HG03064 (cell line): ENCODE data around the gene DENND5B.

ENCODE experiments used
- ATAC-seq: cut with Tn5 transposase; IDR thresholded peaks from one replicate; pipeline ENCODE4 v1.9.1; 2021; ENCODE audit warnings: low read depth; ENCODE audit not compliant: unreplicated experiment

The DENND5B gene

GRCh38 chr12:31353750-31354708 is 236.9 kb downstream of the DENND5B start:
- no peak for ATAC-seq

- ATAC-seq, result no peak
These were observed 244.7 kb downstream of the DENND5B start for GRCh38 chr12:31346267-31346666.

GRCh38 chr12:31343139-31343538 is 247.8 kb downstream of the DENND5B start:
- no peak for ATAC-seq

GRCh38 chr12:31342286-31342685 is 248.7 kb downstream of the DENND5B start:
- ATAC-seq, result no peak

DNA sequence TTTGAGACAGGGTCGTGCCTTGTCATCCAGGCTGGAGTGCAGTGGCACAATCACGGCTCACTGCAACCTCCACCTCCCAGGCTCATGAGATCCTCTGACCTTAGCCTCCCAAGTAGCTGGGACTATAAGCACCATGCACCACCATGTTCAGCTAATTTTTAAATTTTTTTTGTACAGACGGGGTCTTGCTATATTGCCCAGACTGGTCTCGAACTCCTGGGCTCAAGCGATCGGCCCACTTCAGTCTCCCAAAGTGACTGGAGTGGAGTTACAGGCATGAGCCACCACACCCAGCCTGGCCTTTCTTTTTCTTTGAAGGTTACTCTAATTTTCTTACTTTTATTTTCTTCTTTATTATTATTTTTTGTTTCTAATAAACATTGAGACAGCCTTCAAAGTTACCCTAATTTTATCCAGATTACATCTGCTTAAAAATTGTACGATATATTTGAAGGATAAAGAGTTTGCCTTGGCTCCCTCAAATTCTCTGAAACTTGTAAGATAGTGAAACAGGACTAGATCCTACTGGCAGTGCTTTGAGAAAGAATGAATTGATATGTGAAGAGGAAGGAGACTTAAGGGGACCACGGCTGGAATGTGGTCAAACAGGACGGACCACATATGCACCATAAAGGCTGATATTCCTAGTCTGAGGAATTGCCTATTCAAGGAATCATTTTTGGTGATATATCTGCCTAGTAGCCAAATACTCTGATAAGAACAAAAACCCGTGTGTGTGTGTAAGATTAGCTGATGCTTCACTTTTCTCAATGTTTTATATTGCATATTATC is 250.9 kb downstream of the DENND5B start:
- ATAC-seq, result no peak

DNA sequence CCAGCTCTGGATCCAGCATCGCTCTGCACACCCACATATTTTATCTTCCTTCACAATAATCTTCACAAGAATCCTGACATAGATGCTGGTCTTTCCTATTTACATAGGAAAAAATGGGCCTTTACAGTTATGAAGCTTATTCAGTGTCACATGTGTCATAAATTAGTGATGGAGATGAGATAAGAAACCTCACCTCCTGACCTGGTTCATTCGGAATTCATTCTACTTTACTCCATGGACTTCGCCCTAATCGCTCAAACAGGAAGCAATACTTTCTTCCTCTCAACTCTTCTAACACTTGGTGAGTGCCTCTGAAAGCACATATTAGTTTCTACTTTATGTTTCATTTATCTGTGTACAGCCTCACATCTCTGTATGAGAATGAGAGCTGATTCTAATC is 253.0 kb downstream of the DENND5B start:
- no peak for ATAC-seq
